ENCODE results near the gene NANOG. TPM values are rescaled to one million over a fixed set of nuclear protein-coding genes. Genes with fewer than 3 reads are reported as not detected.
"Not testable (repeated sequence)": the region's sequence is repeated elsewhere in the genome, so short reads cannot be mapped to it uniquely, and the experiment has no call there.

The NANOG gene
- polyA plus RNA-seq (2012; ENCODE audit: missing spikeins) = not detected

- FAIRE-seq; DNase-seq (ENCODE audit: insufficient read length): not testable (repeated sequence)
Observed at GRCh38 chr12:7788884-7789528, at the start of gene NANOG. NANOG (plus strand) TSS chr12:7789402; CDS start chr12:7789615, 213 bp downstream.

DNA sequence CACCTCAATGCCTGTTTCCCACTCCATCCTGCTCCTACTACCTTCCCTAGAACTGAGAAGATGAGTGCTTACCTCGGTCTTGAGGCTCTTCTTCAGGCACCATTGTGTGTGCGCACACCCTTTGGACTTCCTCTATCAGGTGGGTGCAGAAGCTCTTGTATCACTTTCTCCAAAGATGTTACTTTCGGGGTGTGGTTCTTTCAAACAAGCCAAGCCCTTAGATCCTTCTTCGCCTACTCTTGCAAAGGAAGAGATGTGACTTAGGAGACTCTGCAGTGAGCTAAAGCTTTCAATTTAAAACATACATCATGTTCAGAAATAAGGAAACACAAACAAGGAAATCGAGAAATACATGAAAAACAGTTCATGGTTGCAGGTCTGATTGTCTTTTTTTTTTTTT is 42.0 kb upstream of the NANOG start, which contains the start of gene CLEC4C:
Gene CLEC4C, minus strand, starts transcription at position 130 of the 400 bp plus-strand sequence. Its CDS starts 27 bp downstream, at position 103.
- DNase-seq (ENCODE audit: insufficient read length) = no peak
- FAIRE-seq = no peak
- TF ChIP-seq TAF1 (IDR thresholded peaks at IDR 0.05; ENCODE audit: borderline replicate concordance, low read depth, low read length) (no peak), POLR2AphosphoS5 (IDR thresholded peaks at IDR 0.05; ENCODE audit: low read depth, low read length) (no peak), POLR2A (IDR thresholded peaks at IDR 0.05; ENCODE audit: low read depth, low read length) (no peak)

DNA sequence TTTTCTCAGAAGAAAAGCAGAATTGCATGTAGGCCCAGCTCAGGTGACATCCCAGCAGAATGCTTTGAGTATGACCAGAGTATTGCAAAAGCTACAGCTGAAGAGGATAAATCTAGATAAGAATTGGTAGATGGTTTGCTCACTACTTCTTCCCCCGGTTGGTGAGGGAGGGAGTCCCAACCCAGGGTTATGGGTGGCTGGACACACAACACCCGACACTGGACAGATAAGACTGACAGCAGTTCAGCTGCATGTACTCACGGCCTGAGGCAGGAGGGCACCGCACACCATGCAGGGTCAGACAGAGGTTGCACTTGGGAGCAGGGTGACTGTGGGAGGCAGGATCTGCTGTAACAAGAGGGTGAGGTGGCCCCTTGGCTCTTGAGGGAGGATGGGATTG is 40.4 kb upstream of the NANOG start:
- DNase-seq (ENCODE audit: insufficient read length) = no peak
- TF ChIP-seq TAF1 (IDR thresholded peaks at IDR 0.05; ENCODE audit: borderline replicate concordance, low read depth, low read length) (no peak), POLR2A (IDR thresholded peaks at IDR 0.05; ENCODE audit: low read depth, low read length) (no peak), POLR2AphosphoS5 (IDR thresholded peaks at IDR 0.05; ENCODE audit: low read depth, low read length) (no peak)
- no peak for FAIRE-seq

DNA sequence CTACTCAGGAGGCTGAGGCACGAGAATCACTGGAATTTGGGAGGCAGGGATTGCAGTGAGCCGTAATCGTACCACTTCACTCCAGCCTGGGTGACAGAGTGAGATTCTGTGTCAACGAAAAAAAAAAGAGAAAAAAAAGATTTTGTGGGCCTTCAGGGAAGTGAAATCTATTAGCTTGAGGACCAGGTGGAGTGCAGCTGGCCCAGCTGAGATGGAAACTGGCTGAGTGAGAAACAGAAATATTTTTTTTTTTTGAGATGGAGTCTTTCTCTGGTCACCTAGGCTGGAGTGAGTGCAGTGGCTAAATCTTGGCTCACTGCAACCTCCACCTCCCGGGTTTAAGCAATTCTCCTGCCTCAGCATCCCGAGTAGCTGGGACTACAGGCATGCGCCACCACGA is 39.8 kb upstream of the NANOG start:
- DNase-seq (ENCODE audit: insufficient read length) (no peak), FAIRE-seq (no peak)

GRCh38 chr12:7750350-7750749 is 38.9 kb upstream of the NANOG start:
- no peak for TF ChIP-seq POLR2AphosphoS5 (IDR thresholded peaks at IDR 0.05; ENCODE audit: low read depth, low read length)
- TF ChIP-seq POLR2A (IDR thresholded peaks at IDR 0.05; ENCODE audit: low read depth, low read length) = no peak
- no peak for TF ChIP-seq TAF1 (IDR thresholded peaks at IDR 0.05; ENCODE audit: borderline replicate concordance, low read depth, low read length)
- no peak for DNase-seq (ENCODE audit: insufficient read length)
- no peak for FAIRE-seq

More for the DNA sequence above, 39.8 kb upstream of the NANOG start:
- TF ChIP-seq POLR2AphosphoS5 (IDR thresholded peaks at IDR 0.05; ENCODE audit: low read depth, low read length) (no peak), TAF1 (IDR thresholded peaks at IDR 0.05; ENCODE audit: borderline replicate concordance, low read depth, low read length) (no peak), POLR2A (IDR thresholded peaks at IDR 0.05; ENCODE audit: low read depth, low read length) (no peak)

DNA sequence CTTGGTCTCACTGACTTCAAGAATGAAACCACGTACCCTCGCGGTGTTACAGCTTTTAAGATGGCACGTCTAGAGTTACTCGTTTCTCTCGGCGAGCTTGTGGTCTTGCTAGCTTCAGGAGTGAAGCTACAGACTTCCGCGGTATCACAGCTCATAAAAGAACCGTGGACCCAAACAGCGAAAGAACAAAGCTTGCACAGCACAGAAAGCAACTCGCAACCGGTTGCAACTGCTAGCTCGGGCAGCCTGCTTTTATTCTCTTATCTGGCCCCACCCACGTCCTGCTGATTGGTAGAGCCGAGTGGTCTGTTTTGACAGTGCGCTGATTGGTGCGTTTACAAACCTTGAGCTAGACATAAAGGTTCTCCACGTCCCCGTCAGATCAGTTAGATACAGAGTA is 37.8 kb upstream of the NANOG start:
- TF ChIP-seq POLR2AphosphoS5 (IDR thresholded peaks at IDR 0.05; ENCODE audit: low read depth, low read length) = no peak
- TF ChIP-seq TAF1 (IDR thresholded peaks at IDR 0.05; ENCODE audit: borderline replicate concordance, low read depth, low read length) = no peak
- no peak for TF ChIP-seq POLR2A (IDR thresholded peaks at IDR 0.05; ENCODE audit: low read depth, low read length)
- no peak for DNase-seq (ENCODE audit: insufficient read length)
- FAIRE-seq = no peak

DNA sequence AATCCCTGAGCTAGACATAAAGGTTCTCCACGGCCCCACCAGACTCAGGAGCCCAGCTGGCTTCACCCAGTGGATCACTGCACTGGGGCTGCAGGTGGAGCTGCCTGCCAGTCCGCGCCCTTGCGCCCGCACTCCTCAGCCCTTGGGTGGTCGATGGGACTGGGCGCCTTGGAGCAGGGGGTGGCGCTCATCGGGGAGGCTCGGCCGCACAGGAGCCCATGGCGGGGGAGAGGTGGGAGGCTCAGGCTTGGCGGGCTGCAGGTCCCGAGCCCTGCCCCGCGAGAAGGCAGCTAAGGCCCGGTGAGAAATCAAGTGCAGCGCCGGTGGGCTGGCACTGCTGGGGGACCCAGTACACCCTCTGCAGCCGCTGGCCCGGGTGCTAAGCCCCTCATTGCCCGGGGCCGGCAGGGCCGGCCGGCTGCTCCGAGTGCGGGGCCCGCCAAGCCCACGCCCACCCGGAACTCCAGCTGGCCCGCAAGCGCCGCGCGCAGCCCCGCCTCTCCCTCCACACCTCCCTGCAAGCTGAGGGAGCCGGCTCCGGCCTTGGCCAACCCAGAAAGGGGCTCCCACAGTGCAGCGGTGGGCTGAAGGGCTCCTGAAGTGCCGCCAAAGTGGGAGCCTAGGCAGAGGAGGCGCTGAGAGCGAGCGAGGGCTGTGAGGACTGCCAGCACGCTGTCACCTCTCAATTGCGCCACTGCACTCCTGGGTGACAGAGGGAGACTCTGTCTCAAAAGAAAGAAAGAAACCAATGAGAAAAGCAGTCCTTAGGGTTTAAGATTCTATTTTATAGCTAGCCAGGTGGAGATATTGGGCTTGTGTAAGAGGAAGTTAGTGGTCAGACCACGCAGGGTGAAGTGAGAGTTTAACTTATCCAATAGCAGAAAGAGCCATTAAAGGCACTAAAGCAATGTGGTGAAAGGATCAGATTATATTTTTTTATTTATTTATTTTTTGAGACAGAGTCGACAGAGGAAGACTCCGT is 37.0 kb upstream of the NANOG start:
- not testable (repeated sequence) for DNase-seq (ENCODE audit: insufficient read length); FAIRE-seq

GRCh38 chr12:7755668-7756067 is 33.5 kb upstream of the NANOG start:
- not testable (repeated sequence) for FAIRE-seq; DNase-seq (ENCODE audit: insufficient read length)

GRCh38 chr12:7756993-7757392 is 32.2 kb upstream of the NANOG start:
- FAIRE-seq (no peak), DNase-seq (ENCODE audit: insufficient read length) (no peak)
- no peak for TF ChIP-seq POLR2AphosphoS5 (IDR thresholded peaks at IDR 0.05; ENCODE audit: low read depth, low read length)
- no peak for TF ChIP-seq POLR2A (IDR thresholded peaks at IDR 0.05; ENCODE audit: low read depth, low read length)
- TF ChIP-seq TAF1 (IDR thresholded peaks at IDR 0.05; ENCODE audit: borderline replicate concordance, low read depth, low read length) = no peak

GRCh38 chr12:7758766-7759140 is 30.4 kb upstream of the NANOG start:
- FAIRE-seq (no peak), DNase-seq (ENCODE audit: insufficient read length) (no peak)

DNA sequence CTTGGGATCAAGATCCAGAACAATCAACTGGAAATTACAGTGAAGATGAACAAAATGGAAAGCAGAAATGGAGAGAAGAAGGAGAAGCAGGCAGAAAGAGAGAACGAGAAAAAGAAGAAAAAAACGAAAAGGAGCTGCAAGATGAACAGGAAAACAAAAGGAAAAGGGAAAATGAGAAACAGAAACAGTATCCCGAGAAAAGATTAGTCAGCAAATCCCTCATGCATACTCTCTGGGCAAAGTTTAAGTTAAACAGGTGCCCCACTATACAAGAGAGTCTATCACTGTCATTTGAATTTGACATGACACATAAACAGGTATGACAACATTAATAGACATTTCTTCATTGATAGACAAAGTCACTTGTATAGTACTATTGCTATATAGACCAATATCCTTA is 19.2 kb upstream of the NANOG start:
- FAIRE-seq (no peak), DNase-seq (ENCODE audit: insufficient read length) (no peak)
- TF ChIP-seq POLR2AphosphoS5 (IDR thresholded peaks at IDR 0.05; ENCODE audit: low read depth, low read length) = no peak
- TF ChIP-seq POLR2A (IDR thresholded peaks at IDR 0.05; ENCODE audit: low read depth, low read length) = no peak

More at GRCh38 chr12:7758766-7759140, 30.4 kb upstream of the NANOG start:
- TF ChIP-seq POLR2A (IDR thresholded peaks at IDR 0.05; ENCODE audit: low read depth, low read length) (no peak), POLR2AphosphoS5 (IDR thresholded peaks at IDR 0.05; ENCODE audit: low read depth, low read length) (no peak), TAF1 (IDR thresholded peaks at IDR 0.05; ENCODE audit: borderline replicate concordance, low read depth, low read length) (no peak)

- no peak for TF ChIP-seq POLR2AphosphoS5 (IDR thresholded peaks at IDR 0.05; ENCODE audit: low read depth, low read length)
- no peak for TF ChIP-seq POLR2A (IDR thresholded peaks at IDR 0.05; ENCODE audit: low read depth, low read length)
- TF ChIP-seq TAF1 (IDR thresholded peaks at IDR 0.05; ENCODE audit: borderline replicate concordance, low read depth, low read length) = no peak
- DNase-seq (ENCODE audit: insufficient read length) = no peak
- no peak for FAIRE-seq
Observed at GRCh38 chr12:7781274-7781673, 7.9 kb upstream of the NANOG start.
